Activated gamma-delta T cell treated with Interleukin-2 at 50 U/mL for 16 hours (primary cell): ENCODE data around the gene POLR2L.
A peak's percentile ranks its signal among the peaks of the same experiment; 100 is the strongest.

Experiments used
- DNase-seq: peaks from one replicate; pipeline ENCODE4 v3.0.0-alpha.2; 2020

The POLR2L gene

GRCh38 chr11:837189-837989 is 4.9 kb downstream of the POLR2L start:
- DNase-seq = no peak

- DNase-seq = no peak
Measured at GRCh38 chr11:836700-837099, 5.6 kb downstream of the POLR2L start.

- no peak for DNase-seq
Measured at GRCh38 chr11:836274-836673, 6.1 kb downstream of the POLR2L start.

DNA sequence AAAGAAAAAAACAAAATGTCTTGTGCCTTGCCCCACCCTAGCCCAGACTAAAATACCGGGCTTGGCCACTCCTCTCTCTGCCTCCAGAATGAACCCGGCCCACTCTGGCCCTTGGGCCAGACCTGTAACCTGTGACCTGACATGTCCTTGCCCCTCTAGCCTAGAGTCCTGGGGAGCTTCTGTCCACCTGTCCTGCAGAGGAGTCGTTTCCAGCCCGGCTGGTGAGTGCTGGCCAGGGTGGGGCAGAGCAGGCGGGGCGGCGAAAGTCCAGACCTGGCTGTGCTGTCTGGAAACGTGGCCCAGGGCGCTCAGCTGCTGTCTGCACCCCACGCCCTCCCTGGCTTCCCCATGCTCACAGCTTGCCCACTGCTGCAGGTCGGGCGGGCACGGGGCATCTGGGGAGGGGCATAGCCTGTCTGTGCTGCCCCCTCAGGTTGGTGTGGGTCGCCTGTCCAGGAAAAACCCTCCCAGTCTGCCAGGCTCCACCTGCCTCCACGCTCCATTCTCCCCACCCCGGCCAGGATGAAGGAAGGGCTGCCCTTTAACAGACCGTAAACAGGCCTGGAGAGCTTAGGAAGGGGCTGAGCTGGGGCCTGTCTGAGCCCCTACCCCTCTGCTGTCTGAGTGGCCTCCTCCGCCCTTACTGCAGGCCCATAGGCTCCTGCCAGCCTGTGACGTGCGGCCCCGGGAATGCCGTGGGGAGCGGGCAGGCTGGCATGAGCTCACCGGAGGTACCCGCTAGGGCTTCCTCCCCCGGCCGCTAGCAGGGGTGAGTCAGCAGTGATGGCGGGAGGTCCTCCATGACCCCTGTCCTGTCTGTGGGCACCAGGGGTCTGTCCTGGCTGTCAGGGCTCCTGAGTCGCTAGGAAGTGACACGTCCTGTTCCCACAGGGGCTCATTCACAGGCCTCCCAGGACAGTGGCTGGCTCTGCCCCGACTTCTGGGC is 7.7 kb downstream of the POLR2L start:
- DNase-seq = no peak

GRCh38 chr11:833849-834311 is 8.4 kb downstream of the POLR2L start:
- DNase-seq = no peak

DNA sequence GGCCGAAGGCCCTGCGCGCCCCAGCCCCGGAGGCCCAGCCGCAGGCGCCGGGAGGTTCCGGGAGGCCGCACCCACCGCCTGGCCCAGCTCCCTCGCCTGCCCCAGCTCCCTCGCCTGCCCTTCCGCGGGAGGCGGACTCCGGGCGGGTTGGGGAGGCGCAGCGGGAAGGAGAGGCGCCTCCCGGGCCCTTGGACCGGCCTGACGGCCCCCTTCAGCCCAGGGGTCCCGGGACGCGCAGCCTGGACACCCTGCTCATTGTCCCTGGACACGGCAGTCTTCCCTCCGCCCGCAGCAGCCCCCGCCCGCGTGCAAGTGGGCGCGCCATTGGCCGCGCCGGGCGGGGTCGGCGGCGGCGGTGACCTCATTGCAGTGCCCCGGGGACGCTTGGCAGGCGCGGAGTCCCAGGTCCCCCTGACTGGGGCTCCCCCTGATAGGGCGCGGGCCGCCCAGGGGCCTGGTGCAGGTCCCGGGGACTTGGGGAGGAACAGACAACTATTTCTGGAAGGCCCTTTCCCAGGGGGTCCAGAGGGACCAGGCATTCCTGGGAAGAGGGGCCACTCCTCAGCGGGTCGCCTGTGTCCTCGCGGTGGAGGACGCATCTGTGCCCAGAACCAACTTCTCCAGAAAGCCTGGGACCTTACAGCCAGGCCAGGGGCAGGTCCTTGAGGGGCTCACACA is 9.1 kb downstream of the POLR2L start:
- peak; percentile 26 for DNase-seq

- peak; percentile 29 for DNase-seq
Measured at GRCh38 chr11:832529-833113, 9.7 kb downstream of the POLR2L start, which contains the start of gene CD151. TSS of gene CD151 (plus strand) at chr11:832952. CDS start at chr11:836070, 3,118 bp downstream.

GRCh38 chr11:831961-832528 is 10.3 kb downstream of the POLR2L start:
- no peak for DNase-seq

GRCh38 chr11:831118-831864 is 11.0 kb downstream of the POLR2L start:
- DNase-seq = no peak

GRCh38 chr11:830295-831117 is 11.8 kb downstream of the POLR2L start:
- DNase-seq = peak; percentile 66

DNA sequence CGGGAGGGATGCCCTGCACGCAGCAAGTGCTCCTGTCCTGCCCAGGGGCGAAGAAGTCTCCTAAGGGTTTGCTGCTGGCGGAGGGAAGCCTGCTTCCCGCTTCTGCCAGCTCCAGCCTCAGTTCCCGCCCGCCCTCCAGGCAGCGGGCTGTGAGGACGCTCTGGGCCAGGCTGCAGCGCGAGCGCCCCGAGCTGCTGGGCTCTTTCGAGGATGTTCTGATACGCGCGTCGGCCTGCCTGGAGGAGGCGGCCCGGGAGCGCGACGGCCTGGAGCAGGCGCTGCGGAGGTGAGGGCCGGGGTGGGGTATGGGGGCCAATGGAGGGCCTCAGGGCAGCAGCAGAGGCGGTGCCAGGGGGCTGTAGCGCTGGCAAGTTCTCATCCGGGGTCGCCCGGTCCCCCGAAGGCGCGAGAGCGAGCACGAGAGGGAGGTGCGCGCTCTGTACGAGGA is 12.5 kb downstream of the POLR2L start:
- DNase-seq = no peak

GRCh38 chr11:829176-829846 is 13.0 kb downstream of the POLR2L start:
- no peak for DNase-seq

GRCh38 chr11:828506-829175 is 13.7 kb downstream of the POLR2L start:
- DNase-seq = no peak

DNA sequence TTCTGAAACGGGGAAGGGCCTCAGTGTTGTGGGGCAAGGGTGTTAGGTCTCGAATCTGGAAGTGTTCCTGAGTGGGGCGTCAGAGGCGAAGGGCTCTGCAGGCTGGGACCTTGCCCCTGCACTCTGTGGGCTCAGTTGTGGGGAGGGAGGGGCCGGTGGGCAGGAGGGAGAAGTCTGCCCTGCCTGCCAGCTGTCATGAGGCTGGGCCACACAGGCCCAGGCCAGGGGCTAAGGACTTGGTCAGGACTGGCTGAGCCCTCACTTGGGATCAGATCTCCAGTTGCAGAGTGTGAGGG is 14.5 kb downstream of the POLR2L start, which contains the start of gene CRACR2B:
Gene CRACR2B, plus strand, starts transcription at position 23 of the 296 bp plus-strand sequence. CDS start 689 bp downstream, outside the sequence.
- DNase-seq = no peak

DNA sequence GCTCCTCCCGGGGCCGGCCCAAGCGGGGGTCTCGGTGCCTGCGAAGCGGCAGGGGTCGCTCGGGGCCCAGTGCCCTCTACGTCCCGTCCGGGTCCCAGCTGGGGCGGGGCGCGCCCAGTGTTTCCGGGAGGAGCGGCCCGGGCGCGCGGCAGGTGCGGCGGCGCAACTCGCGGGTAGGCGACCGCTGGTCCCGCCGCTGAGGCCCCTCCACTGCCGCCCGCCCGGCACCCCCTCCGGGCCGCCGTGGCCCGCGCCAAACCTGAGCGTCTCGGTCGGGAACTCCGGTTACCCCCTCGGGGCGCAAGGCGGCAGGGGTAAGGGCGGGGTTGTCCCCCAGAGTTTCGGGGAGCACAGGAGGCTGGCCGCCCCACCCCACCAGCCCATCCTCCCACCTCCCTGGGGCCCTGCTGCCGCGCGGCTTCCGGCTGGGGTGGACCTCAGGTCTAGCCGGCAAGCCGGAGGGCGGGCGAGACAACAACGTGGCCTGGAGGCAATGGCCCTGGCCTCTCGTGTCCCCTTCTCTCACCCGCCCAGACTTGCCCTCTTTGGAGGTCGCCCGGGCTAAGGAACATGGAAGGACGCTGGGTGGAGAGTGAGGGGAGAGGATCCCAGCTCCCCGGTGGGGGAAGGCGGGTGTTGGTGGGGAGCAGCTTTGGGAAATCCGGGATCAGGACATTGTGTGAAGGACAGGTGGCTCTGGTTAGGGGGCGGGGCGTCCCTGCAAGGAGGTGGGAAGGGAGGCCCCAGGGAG is 15.0 kb downstream of the POLR2L start:
- no peak for DNase-seq

GRCh38 chr11:826836-827145 is 15.5 kb downstream of the POLR2L start:
- DNase-seq = no peak

DNA sequence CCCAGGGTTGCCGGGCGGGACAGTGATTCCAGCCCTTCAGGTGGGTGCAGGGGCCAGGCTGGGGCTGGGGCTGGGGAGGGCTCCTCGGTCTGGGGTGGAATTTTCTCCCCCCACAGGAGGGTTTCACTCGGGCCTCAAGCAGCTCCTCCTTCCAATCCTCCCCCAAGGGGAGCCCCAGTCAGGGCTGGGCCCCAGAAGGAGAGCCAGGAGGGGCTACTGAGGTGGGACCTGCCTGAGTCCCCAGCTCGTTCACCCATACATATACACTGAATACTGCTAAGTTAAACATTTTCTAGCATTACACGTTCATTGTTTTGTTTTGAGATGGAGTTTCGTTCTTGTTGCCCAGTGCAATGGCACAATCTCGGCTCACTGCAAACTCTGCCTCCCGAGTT is 16.1 kb downstream of the POLR2L start:
- no peak for DNase-seq

GRCh38 chr11:825366-826226 is 16.7 kb downstream of the POLR2L start:
- no peak for DNase-seq
